Fibroblast of the conjunctiva (primary cell): Measurements from ENCODE around the gene DAO.
"Not testable (repeated sequence)": the region's sequence is repeated elsewhere in the genome, so short reads cannot be mapped to it uniquely, and the experiment has no call there.

Experiments used
- DNase-seq: peaks from one replicate; pipeline ENCODE4 v3.0.0-alpha.2; 2010; ENCODE audit warnings: low read depth

The DAO gene

GRCh38 chr12:108850854-108851573 lies 28.9 kb upstream of the DAO start:
- DNase-seq, result no peak

- DNase-seq, result no peak
Measured at GRCh38 chr12:108852674-108853309, 27.1 kb upstream of the DAO start.

- DNase-seq, result no peak
Measured at GRCh38 chr12:108853426-108853825, 26.5 kb upstream of the DAO start.

- DNase-seq, result peak; percentile 76
Measured at GRCh38 chr12:108853981-108854446, 25.9 kb upstream of the DAO start.

- DNase-seq, result peak; percentile 84
Measured at GRCh38 chr12:108854451-108855283, 25.2 kb upstream of the DAO start.

- DNase-seq, result no peak
Measured at GRCh38 chr12:108855284-108856169, 24.4 kb upstream of the DAO start.

GRCh38 chr12:108856170-108856427 lies 23.8 kb upstream of the DAO start:
- no peak for DNase-seq

- no peak for DNase-seq
Measured at GRCh38 chr12:108856428-108857157, 23.3 kb upstream of the DAO start.

GRCh38 chr12:108857158-108857407 lies 22.8 kb upstream of the DAO start:
- DNase-seq, result no peak

GRCh38 chr12:108858311-108859074 lies 21.4 kb upstream of the DAO start:
- DNase-seq, result no peak

- DNase-seq, result not testable (repeated sequence)
Measured at GRCh38 chr12:108859141-108859922, 20.6 kb upstream of the DAO start.

- DNase-seq, result no peak
Measured at GRCh38 chr12:108859923-108860291, 20.0 kb upstream of the DAO start.

GRCh38 chr12:108860443-108860842 lies 19.4 kb upstream of the DAO start:
- DNase-seq, result no peak

- no peak for DNase-seq
Measured at GRCh38 chr12:108861878-108862587, 17.9 kb upstream of the DAO start.

GRCh38 chr12:108862588-108862959 lies 17.3 kb upstream of the DAO start:
- DNase-seq, result no peak

GRCh38 chr12:108865169-108865568 lies 14.7 kb upstream of the DAO start:
- DNase-seq, result no peak

- not testable (repeated sequence) for DNase-seq
Measured at GRCh38 chr12:108866083-108866482, 13.8 kb upstream of the DAO start.

- no peak for DNase-seq
Measured at GRCh38 chr12:108868781-108869180, 11.1 kb upstream of the DAO start.

GRCh38 chr12:108875280-108875679 lies 4.6 kb upstream of the DAO start:
- no peak for DNase-seq
